ENCODE results near the gene IRF4.

IRF4 gene

DNA sequence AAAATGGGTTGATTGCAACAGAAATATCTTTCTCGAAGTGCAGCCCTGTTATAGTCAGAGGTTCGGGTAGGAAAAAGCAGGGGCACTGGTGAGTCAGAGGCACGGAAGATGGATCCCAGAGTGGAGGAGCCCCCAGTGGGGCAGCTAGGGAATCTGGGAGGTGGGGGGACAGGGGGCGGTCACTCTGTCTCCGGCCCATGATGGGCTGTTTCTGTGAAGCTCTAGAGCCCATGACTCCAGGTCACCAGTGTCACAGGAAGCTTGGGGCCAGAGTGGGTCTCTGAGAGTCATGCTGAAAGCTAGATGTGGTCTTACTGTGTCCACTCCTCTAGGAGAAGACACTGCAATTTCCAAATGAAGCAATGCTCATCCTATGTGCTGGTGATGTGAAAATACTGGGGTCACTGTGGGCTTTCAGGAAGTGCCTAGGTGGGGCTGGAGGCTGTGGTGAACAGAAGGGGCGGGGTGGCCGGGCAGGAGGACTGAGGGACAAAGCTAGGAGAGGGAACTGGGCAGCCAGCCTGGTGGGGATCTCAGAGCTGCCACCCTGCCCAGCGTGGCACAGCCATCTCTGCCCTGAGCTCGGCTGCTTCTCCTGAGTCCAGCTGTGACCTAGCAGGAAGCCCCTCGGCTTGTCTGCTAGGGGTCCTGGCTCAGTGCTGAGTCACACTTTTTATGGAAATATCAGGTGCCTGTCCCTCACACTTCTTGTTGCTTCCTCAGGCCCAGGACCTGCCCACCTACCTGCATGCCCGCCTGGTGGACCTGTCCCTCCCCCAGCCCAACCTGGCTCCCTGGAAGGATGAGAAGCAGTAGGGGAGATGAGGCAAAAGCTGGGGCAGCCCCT lies 54.2 kb downstream of the IRF4 start:
- no peak for DNase-seq

DNA sequence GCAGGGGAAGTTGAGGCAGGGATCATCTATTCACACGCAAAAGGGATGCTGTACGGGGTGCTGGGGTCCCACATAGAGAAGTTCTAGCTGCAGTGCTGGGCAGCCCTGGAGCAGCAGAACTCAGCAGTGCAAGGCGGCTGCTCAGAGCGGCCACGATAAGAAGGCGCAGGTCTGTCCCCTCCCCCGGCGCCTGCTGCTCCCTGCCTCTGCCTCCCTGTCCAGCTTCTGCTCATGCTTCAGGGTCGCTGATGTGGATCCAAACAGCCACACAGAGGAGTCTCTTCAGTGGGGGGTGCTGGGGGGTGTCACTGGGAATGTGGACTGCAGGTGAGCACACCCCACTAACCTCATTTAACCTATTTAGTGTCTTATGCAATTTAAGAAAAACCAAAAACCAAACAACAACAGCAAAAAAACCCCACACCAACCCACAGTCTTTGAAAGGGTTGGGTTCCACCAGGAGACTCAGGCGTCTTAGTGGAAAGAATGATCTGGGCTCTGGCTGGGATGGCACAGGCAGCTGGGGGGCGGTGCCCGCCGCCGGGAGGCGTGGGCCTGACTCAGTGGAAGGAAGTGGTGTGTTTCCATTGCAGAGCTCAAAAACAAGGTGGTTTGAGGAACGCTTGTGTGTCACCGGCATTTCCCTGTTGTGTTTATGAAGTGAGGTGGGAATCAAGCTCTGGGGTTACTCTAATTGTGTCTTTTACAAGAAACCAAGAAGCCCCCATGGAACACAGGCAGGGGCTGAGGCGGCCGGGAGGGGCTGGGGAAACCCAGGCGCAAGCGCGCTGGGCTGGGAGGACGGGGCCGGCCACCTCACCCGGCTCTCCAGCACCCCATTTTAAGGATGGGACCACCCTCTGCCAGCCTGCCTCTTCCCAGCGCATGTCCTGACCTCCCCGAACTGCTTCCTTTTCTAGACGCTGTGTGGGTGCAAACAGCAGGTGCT lies 55.1 kb downstream of the IRF4 start:
- no peak for DNase-seq

DNA sequence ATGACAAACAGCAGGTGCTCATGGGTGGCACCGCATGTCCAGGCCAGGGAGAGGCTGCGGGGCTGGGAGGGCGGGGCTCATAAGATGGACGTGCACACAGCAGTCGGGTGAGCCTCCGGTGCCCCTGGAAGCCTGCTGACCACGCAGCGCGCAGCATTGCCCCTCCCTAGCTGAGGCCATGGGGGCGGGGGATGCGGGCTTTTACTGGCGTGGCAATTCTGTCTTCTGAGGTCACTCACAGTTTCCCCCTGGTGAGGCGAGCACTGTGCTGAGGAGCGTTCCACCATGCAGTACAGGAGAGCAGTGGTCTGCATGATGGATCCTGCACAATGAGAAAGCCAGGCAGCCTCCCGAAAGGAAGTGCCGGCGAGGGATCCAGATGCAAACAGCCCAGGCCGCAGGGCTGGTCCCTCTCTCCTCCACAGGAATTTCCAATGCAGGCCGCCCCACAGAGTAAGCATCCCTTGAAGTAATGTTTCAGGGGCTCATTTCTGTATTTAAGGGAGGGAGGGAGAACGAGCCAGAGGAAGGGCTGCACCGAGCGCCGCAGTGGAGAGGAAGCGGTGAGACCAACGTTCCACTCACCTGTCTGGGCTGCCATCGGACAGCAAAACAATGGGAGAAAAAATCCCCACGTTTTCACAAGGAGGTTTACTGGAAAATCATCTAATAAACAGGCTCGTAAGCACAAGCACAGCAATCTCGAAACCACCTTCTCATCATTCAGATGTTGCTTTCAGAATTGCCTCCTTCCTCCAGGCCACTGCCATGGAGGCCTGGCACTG lies 56.0 kb downstream of the IRF4 start:
- DNase-seq = no peak

DNA sequence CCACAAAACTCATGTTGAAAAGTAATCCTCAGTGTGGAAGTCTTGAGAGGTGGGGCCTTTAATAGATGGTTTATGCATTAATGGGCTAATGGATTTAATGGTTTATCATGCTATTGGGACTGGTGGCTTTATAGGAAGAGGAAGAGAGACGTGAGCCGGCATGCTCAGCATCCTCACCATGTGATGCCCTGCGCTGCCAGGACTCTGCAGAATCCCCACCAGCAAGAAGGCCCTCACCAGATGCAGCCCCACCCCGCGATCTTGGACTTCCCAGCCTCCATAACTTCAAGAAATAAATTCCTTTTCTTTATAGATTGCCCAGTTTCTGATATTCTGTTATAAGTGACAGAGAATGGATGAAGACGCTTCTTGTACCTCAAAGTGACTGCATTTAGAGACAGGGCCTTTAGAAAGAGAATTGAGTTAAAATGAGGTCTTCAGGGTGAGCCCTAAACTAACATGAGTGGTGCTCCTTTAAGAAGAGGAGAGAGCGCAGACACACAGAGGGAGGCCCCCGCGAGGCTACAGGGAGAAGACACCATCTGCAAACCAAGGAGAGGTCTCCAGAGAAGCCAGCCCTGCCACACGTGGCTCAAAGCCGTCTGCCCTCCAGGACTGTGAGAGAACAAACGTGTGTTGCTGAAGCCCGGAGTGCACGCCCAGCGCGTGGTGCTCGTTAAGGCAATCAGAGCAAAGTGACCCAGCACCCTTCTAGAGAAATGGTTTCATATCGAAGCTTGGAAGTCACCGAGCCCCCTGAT lies 56.9 kb downstream of the IRF4 start:
- DNase-seq = no peak

- DNase-seq = no peak
Measured at GRCh38 chr6:449057-449430, 57.5 kb downstream of the IRF4 start.

DNA sequence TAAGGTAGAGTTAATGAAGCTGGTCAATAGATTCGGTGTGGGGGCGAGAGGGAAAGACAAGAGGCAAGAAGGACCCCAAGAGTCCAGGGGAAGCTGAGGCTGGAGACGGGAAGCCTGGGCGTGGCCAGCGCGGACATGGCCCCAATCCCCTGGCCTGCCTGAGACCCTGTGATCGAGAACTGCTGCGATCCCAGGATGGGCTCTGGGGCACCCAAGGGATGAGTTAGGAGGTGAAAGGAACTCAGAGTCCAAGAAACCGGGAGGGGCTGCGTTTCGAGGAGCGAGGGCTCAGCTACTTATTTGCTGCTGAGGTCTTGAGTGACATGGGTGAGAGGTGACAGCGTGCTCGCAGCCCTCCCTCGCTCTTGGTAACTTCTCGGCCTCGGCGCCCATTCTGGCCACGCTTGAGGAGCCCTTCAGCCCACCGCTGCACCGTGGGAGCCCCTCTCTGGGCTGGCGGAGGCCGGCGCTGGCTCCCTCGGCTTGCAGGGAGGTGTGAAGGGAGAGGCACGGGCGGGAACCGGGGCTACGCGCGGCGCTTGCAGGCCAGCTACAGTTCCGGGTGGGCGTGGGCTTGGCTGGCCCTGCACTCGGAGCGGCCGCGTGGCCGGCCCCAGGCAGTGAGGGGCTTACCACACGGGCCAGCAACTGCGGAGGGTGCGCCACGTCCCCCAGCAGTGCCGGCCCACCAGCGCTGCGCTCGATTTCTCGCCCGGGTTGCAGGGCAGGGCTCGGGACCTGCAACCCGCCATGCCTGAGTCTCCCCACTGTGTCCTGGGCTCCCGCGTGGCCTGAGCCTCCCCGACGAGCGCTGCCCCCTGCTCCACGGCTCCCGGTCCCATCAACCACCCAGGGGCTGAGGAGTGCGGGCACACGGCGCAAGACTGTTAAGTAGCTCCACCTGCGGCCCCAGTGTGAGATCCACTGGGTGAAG lies 58.2 kb downstream of the IRF4 start:
- DNase-seq = no peak

GRCh38 chr6:451336-451735 lies 59.8 kb downstream of the IRF4 start:
- no peak for DNase-seq

- no peak for DNase-seq
Measured at GRCh38 chr6:451847-452246, 60.3 kb downstream of the IRF4 start.

GRCh38 chr6:452301-453067 lies 60.9 kb downstream of the IRF4 start:
- DNase-seq = peak; percentile 30

GRCh38 chr6:453152-453551 lies 61.6 kb downstream of the IRF4 start:
- peak; percentile 40 for DNase-seq

DNA sequence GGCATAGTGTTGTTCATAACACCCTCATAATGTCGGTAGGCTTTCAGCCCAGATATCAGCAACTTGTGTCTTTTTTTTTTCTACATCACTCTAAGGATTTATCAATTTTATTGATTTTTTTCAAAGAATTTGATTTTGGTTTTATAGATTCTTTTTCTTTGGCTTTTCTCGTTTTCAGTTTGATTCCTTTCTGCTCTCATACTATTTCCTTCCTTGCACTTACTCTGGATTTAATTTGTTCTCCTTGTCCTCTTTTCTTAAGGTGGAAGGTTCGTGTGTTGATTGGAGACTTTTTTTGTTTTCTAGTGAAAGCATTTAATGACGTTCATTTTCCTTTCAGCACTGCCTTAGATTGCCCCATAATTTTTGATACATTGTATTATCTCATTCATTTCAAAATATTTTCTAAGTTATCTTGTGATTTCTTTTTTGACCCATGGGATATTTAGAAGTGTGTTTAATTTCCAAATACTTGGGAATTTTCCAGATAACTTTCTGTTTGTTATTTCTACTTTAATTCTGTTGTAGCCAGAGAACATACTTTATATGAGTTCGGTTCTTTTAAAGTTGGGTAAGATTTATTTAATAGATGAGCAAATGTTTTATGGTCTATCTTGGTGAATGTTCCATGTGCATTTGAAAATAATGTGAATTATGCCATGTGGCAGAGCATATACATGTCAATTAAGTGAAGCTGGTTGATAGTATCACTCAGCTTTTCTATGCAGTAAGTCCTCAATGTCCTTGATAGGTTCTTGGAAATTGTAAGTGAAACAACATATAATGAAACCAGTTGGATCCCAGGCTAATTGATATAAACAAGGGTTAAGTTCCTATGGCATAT lies 62.8 kb downstream of the IRF4 start:
- no peak for DNase-seq

- no peak for DNase-seq
Measured at GRCh38 chr6:455006-455585, 63.5 kb downstream of the IRF4 start.

DNA sequence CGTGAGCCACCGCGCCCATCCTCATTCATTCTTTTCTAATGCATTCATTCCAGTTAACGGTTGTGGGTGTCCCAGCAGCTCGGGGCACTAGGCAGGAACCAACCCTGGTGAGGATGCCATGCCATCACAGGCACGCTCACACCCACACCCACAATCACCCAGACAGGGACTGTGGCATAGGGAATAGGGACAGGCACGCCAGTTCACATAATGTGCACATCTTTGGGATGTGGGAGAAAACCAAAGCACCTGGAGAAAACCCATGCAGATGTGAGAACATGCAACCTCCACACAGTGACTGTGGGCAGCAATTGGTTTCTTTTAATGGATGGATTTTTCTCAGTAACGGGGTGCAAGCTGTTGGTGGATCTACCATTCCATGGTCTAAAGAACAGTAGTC lies 64.3 kb downstream of the IRF4 start:
- no peak for DNase-seq

DNA sequence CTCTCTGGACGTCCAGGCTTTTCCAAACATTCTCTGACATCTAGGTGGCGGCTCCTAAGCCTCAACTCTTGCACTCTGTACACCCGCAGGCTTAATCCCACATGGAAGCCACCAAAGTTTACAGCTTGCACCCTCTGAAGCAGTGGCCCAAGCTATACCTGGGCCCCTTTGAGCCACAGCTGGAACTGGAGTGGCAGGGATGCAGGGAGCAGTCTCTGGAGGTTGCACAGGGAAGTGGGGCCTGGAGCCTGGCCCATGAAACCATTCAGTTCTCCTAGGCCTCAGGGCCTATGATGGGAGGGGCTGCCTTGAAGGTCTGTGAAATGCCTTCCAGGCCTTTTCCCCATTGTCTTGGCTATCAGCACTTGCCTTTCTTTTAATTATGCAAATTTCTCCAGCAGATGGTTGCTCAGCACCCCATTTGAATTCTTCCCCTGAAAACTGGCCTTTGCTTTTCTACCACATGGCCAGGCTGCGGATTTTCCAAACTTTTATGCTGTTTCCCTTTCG lies 64.9 kb downstream of the IRF4 start:
- DNase-seq = no peak

GRCh38 chr6:456887-457286 lies 65.3 kb downstream of the IRF4 start:
- DNase-seq = no peak

All from retina (tissue), 1 donor.